SK-N-SH treated with all-trans-retinoic acid at 6 μM for 48 hours (cell line): Measurements from ENCODE around the gene POU2F1.

Source experiments
- ARNTL ChIP-seq: fragments of 450-650 bp; formaldehyde crosslinking; IDR thresholded peaks from 2 replicates; pipeline ENCODE4 v1.5.0; 2020; ENCODE audit warnings: low read depth, mild to moderate bottlenecking, moderate library complexity, borderline replicate concordance
- CREB5 ChIP-seq: fragments of 250-450 bp; sonication (Bioruptor Pico); IDR thresholded peaks from 2 replicates; pipeline ENCODE4 v1.5.1; 2020; ENCODE audit warnings: low read depth, mild to moderate bottlenecking, moderate library complexity
- CSDC2 ChIP-seq: fragments of 250-450 bp; sonication (Bioruptor Pico); IDR thresholded peaks from 2 replicates; pipeline ENCODE4 v1.5.0; 2020; ENCODE audit warnings: mild to moderate bottlenecking, moderate library complexity
- CSRNP3 ChIP-seq: fragments of 250-450 bp; sonication (Bioruptor Pico); IDR thresholded peaks from 2 replicates; pipeline ENCODE4 v1.5.1; 2021; ENCODE audit warnings: mild to moderate bottlenecking, moderate library complexity
- ISL1 ChIP-seq: fragments of 250-450 bp; sonication (Bioruptor Pico); IDR thresholded peaks from 2 replicates; pipeline ENCODE4 v2.1.2; 2022; ENCODE audit warnings: mild to moderate bottlenecking, moderate library complexity
- PATZ1 ChIP-seq: fragments of 250-450 bp; sonication (Bioruptor Pico); IDR thresholded peaks from 2 replicates; pipeline ENCODE4 v1.8.0; 2020; ENCODE audit warnings: mild to moderate bottlenecking, moderate library complexity, borderline replicate concordance
- POU6F1 ChIP-seq: fragments of 250-450 bp; sonication (Bioruptor Pico); IDR thresholded peaks from 2 replicates; pipeline ENCODE4 v1.8.0; 2021; ENCODE audit warnings: low read depth, mild to moderate bottlenecking, moderate library complexity, borderline replicate concordance
- PPARA ChIP-seq: fragments of 250-450 bp; sonication (Bioruptor Pico); IDR thresholded peaks from 2 replicates; pipeline ENCODE4 v1.5.0; 2020; ENCODE audit warnings: mild to moderate bottlenecking, borderline replicate concordance
- TOX ChIP-seq: fragments of 250-450 bp; sonication (Bioruptor Pico); IDR thresholded peaks from 2 replicates; pipeline ENCODE4 v1.8.0; 2021; ENCODE audit warnings: mild to moderate bottlenecking, moderate library complexity, borderline replicate concordance
- ZFP3 ChIP-seq: fragments of 250-450 bp; sonication (Bioruptor Pico); IDR thresholded peaks from 2 replicates; pipeline ENCODE4 v1.5.0; 2020; ENCODE audit warnings: mild to moderate bottlenecking, moderate library complexity
- ZFP30 ChIP-seq: fragments of 450-650 bp; formaldehyde crosslinking; IDR thresholded peaks from 2 replicates; pipeline ENCODE4 v1.5.0; 2022; ENCODE audit warnings: mild to moderate bottlenecking, moderate library complexity
- ZNF70 ChIP-seq: fragments of 450-650 bp; formaldehyde crosslinking; IDR thresholded peaks from 2 replicates; pipeline ENCODE4 v1.5.0; 2020; ENCODE audit warnings: mild to moderate bottlenecking, moderate library complexity

DNA sequence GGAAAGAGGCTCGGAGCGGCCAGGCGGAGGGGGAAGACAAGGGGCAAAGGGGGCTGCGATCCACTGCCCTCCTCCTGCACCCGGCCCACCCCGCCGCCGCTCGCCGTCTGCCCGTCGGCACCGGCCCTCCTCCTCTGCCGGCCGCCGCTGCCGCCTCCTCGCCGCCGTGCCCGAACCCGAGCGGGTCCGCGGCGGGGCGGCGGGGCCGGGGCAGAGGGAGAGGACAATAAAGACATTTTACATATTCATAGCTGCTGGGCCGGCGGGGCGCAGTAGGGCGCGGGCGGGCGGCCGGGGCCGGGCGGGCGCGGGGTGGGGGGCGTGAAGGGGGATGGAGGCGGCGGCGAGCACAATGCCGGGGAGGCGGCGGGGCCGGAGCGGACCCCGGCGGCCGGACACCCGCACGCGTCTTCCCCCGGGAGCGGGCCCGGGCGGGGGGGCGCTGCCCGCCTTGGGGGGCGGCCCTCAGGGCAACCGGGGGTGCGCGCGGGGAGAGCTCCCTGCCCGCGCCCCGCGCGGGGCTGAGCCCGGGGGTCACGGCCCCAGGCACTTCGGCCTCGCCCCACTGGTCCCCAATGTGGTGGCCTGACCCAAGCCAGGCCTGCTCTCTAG lies 546 bp downstream of the POU2F1 start:
- TF ChIP-seq CSDC2 (CRISPR knock-in tag), result no peak
- no peak for TF ChIP-seq ZFP30 (CRISPR knock-in tag)
- no peak for TF ChIP-seq TOX
- TF ChIP-seq PATZ1 (CRISPR knock-in tag), result no peak
- TF ChIP-seq ARNTL (CRISPR knock-in tag), result no peak
- no peak for TF ChIP-seq ZFP3 (CRISPR knock-in tag)
- TF ChIP-seq CSRNP3 (CRISPR knock-in tag), result no peak
- no peak for TF ChIP-seq ZNF70
- no peak for TF ChIP-seq POU6F1 (CRISPR knock-in tag)
- TF ChIP-seq PPARA (CRISPR knock-in tag), result no peak
- no peak for TF ChIP-seq CREB5 (CRISPR knock-in tag)
- no peak for TF ChIP-seq ISL1 (CRISPR knock-in tag)
